IMR-90 (cell line): ENCODE measurements around the gene SEC16A. TPM values are rescaled to one million over a fixed set of nuclear protein-coding genes. Genes with fewer than 3 reads are reported as not detected.

ENCODE experiments used
- ATAC-seq: fragments of 200-7000 bp; cut with Tn5 transposase; 2 replicates; pipeline ENCODE4 v1.9.1; 2020; ENCODE audit warnings: low read depth, mild to moderate bottlenecking, moderate library complexity
- BruUV-seq: library from RNA; stranded (reverse); fragments of 400-500 nt; replicated peaks from 2 replicates; lab custom pipeline; 2021; lab: Mats Ljungman, UMichigan
- CTCF ChIA-PET: fragments of 300-600 bp; formaldehyde crosslinking; extraction: SDS; loops from one replicate; lab custom pipeline; 2021; ENCODE audit warnings: antibody characterized with exemption; lab: Yijun Ruan, JAX
- POLR2A ChIA-PET: fragments of 300-600 bp; sonication (Branson Sonifier 250); formaldehyde crosslinking; loops from one replicate; lab custom pipeline; 2022; ENCODE audit warnings: antibody characterized with exemption; ENCODE audit not compliant: unreplicated experiment; lab: Charles Lee
- DNase-seq: peaks from one replicate; pipeline ENCODE4 v3.0.0; 2013
- H2AFZ ChIP-seq: replicated peaks from 2 replicates; pipeline ENCODE3; 2013; ENCODE audit warnings: low read length, mild to moderate bottlenecking; ENCODE audit not compliant: poor library complexity
- H2AK5ac ChIP-seq: 2 replicates; pipeline ENCODE4 v1.6.1; 2013; ENCODE audit warnings: low read depth, low read length, inconsistent platforms
- H2AK9ac ChIP-seq: replicated peaks from 2 replicates; pipeline ENCODE3; 2013; ENCODE audit warnings: mild to moderate bottlenecking, low read depth, low read length, moderate library complexity; ENCODE audit not compliant: poor library complexity
- H2BK120ac ChIP-seq: 2 replicates; pipeline ENCODE4 v1.6.1; 2013; ENCODE audit warnings: low read depth, low read length, inconsistent platforms
- H2BK15ac ChIP-seq: 3 replicates; pipeline ENCODE4 v1.6.1; 2013; ENCODE audit warnings: low read depth, low read length, inconsistent platforms
- H2BK20ac ChIP-seq: 2 replicates; pipeline ENCODE4 v1.6.1; 2013; ENCODE audit warnings: low read depth, mild to moderate bottlenecking, inconsistent platforms, low read length, moderate library complexity
- H2BK5ac ChIP-seq: 2 replicates; pipeline ENCODE4 v1.6.1; 2013; ENCODE audit warnings: mild to moderate bottlenecking, low read depth, low read length, inconsistent platforms; ENCODE audit not compliant: poor library complexity, severe bottlenecking
- H3K14ac ChIP-seq: replicated peaks from 2 replicates; pipeline ENCODE4 v1.6.1; 2013; ENCODE audit warnings: low read depth, low read length, inconsistent platforms
- H3K18ac ChIP-seq: 2 replicates; pipeline ENCODE4 v1.6.1; 2013; ENCODE audit warnings: low read depth, low read length, control low read depth
- H3K23ac ChIP-seq: 2 replicates; pipeline ENCODE4 v1.6.1; 2013; ENCODE audit warnings: low read depth, low read length, inconsistent platforms
- H3K27ac ChIP-seq: 2 replicates; pipeline ENCODE4 v1.5.1; 2013; ENCODE audit warnings: mild to moderate bottlenecking, control low read depth, low read length; ENCODE audit not compliant: insufficient read depth
- H3K27me3 ChIP-seq: 2 replicates; pipeline ENCODE4 v1.6.1; 2013; ENCODE audit warnings: low read length; ENCODE audit not compliant: control insufficient read depth, insufficient read depth
- H3K36me3 ChIP-seq: 2 replicates; pipeline ENCODE4 v1.6.1; 2013; ENCODE audit warnings: low read length, mixed read lengths; ENCODE audit not compliant: control insufficient read depth, insufficient read depth
- H3K4ac ChIP-seq: 2 replicates; pipeline ENCODE4 v1.6.1; 2013; ENCODE audit warnings: low read depth, low read length, inconsistent platforms
- H3K4me1 ChIP-seq: 2 replicates; pipeline ENCODE4 v1.6.1; 2013; ENCODE audit warnings: low read length, mixed read lengths; ENCODE audit not compliant: control insufficient read depth, insufficient read depth
- H3K4me2 ChIP-seq: 2 replicates; pipeline ENCODE4 v1.6.1; 2013; ENCODE audit warnings: low read depth, mild to moderate bottlenecking, control low read depth, low read length, moderate library complexity
- H3K4me3 ChIP-seq: 2 replicates; pipeline ENCODE4 v1.5.1; 2013; ENCODE audit warnings: low read depth, mild to moderate bottlenecking, control low read depth, low read length, moderate library complexity; ENCODE audit not compliant: insufficient read depth
- H3K56ac ChIP-seq: 2 replicates; pipeline ENCODE4 v1.6.1; 2013; ENCODE audit warnings: low read length, inconsistent platforms; ENCODE audit not compliant: insufficient read depth; ENCODE audit errors: extremely low read depth
- H3K79me1 ChIP-seq, 2 experiments: 2 replicates each; pipeline ENCODE4 v1.6.1; 2013; ENCODE audit warnings: low read length in 2 of 2, inconsistent platforms in 1 of 2, low read depth in 1 of 2
- H3K9ac ChIP-seq: 2 replicates; pipeline ENCODE4 v1.6.1; 2013; ENCODE audit warnings: low read depth, low read length, control low read depth
- H3K9me1 ChIP-seq: 2 replicates; pipeline ENCODE4 v1.6.1; 2013; ENCODE audit warnings: low read length, inconsistent platforms; ENCODE audit not compliant: insufficient read depth
- H3K9me3 ChIP-seq: 2 replicates; pipeline ENCODE4 v1.6.1; 2013; ENCODE audit warnings: low read length; ENCODE audit not compliant: control insufficient read depth, insufficient read depth
- H4K20me1 ChIP-seq: 2 replicates; pipeline ENCODE4 v1.6.1; 2013; ENCODE audit warnings: low read length, inconsistent platforms; ENCODE audit not compliant: insufficient read depth
- H4K5ac ChIP-seq: 2 replicates; pipeline ENCODE4 v1.6.1; 2013; ENCODE audit warnings: mild to moderate bottlenecking, low read depth, low read length, control low read depth
- H4K8ac ChIP-seq, 2 experiments: 2 replicates each; pipeline ENCODE4 v1.6.1; 2013; ENCODE audit warnings: low read depth in 2 of 2, low read length in 2 of 2, control low read depth in 1 of 2, inconsistent platforms in 1 of 2
- H4K91ac ChIP-seq: 2 replicates; pipeline ENCODE4 v1.6.1; 2013; ENCODE audit warnings: low read depth, low read length, inconsistent platforms; ENCODE audit not compliant: insufficient read depth
- CEBPB ChIP-seq: IDR thresholded peaks from 2 replicates; pipeline ENCODE4 v1.6.1; 2012; ENCODE audit warnings: low read depth, low read length, improper control_type of control experiment
- CHD1 ChIP-seq: IDR thresholded peaks from 2 replicates; pipeline ENCODE4 v1.6.1; 2012; ENCODE audit warnings: low read depth, low read length, improper control_type of control experiment
- CTCF ChIP-seq: conservative IDR thresholded peaks from 2 replicates; pipeline ENCODE4 v1.5.1; 2012; ENCODE audit warnings: mild to moderate bottlenecking, low read depth, low read length, improper control_type of control experiment
- ELK1 ChIP-seq: fragments of 150-350 bp; IDR thresholded peaks from 2 replicates; pipeline ENCODE4 v1.6.1; 2016; ENCODE audit warnings: low read depth, mild to moderate bottlenecking, low read length, moderate library complexity, borderline replicate concordance
- FOS ChIP-seq: fragments of 150-350 bp; IDR thresholded peaks from 2 replicates; pipeline ENCODE4 v1.6.1; 2016; ENCODE audit warnings: low read depth, low read length
- MAFK ChIP-seq: IDR thresholded peaks from 2 replicates; pipeline ENCODE4 v1.6.1; 2012; ENCODE audit warnings: low read depth, low read length, improper control_type of control experiment
- MAZ ChIP-seq: IDR thresholded peaks from 2 replicates; pipeline ENCODE4 v1.6.1; 2012; ENCODE audit warnings: low read depth, mild to moderate bottlenecking, low read length, improper control_type of control experiment, moderate library complexity, borderline replicate concordance
- NFE2L2 ChIP-seq: fragments of 150-350 bp; IDR thresholded peaks from 2 replicates; pipeline ENCODE4 v1.6.1; 2016; ENCODE audit warnings: low read depth, mild to moderate bottlenecking, low read length
- POLR2A ChIP-seq: IDR thresholded peaks from 2 replicates; pipeline ENCODE4 v1.6.1; 2012; ENCODE audit warnings: mild to moderate bottlenecking, low read depth, low read length
- RAD21 ChIP-seq: IDR thresholded peaks from 2 replicates; pipeline ENCODE4 v1.6.1; 2012; ENCODE audit warnings: low read length, improper control_type of control experiment
- RCOR1 ChIP-seq: IDR thresholded peaks from 2 replicates; pipeline ENCODE4 v1.6.1; 2012; ENCODE audit warnings: mild to moderate bottlenecking, low read length, improper control_type of control experiment; ENCODE audit not compliant: insufficient replicate concordance
- WGBS, 2 experiments: methylation state at CpG; one replicate each; pipeline versions ENCODE4 v1.1.5 to v1.1.7; 2013; ENCODE audit warnings: missing lambda C conversion rate in 2 of 2; ENCODE audit not compliant: insufficient read length in 1 of 2; ENCODE audit errors: extremely low coverage in 2 of 2; 5-methylcytosine and 5-hydroxymethylcytosine counted together
- dilution Hi-C: fragments of 300-500 bp; cut with HindIII; formaldehyde crosslinking; loops from one replicate; pipeline ENCODE4 v1.14.3; 2018; ENCODE audit warnings: low sequenced_read_pairs; ENCODE audit not compliant: unreplicated experiment
- in situ Hi-C: fragments of 300-500 bp; cut with MboI; formaldehyde crosslinking; loops from 3 replicates; pipeline ENCODE4 v1.14.3; 2019; ENCODE audit warnings: low sequenced_read_pairs, inconsistent platforms, mixed read lengths
- intact Hi-C: fragments of 100-400 bp; cut with micrococcal nuclease; formaldehyde crosslinking; loops from 2 replicates; pipeline ENCODE4 v1.10.0; 2022
- polyA plus RNA-seq, 3 experiments: library from polyadenylated mRNA; depleted of rRNA; stranded (reverse); fragments of >200 nt; gene quantifications; 2 replicates each; pipeline ENCODE4 v1.2.3, GENCODE V29; 2012; ENCODE audit warnings: low replicate concordance in 1 of 3
- total RNA-seq: library from RNA; depleted of rRNA; stranded (reverse); fragments of >200 nt; gene quantifications from 2 replicates; pipeline ENCODE4 v1.2.3, GENCODE V29; 2012
- TF ChIP-seq, protein P1 (sequence below): fragments of 150-350 bp; IDR thresholded peaks from 2 replicates; pipeline ENCODE4 v1.6.1; 2017; ENCODE audit warnings: mild to moderate bottlenecking, antibody characterized with exemption, low read length, low read depth

The SEC16A gene
- total and polyA plus RNA-seq, 2 of the 4 experiments (the other 2 are of a cell fraction): 12.2 to 48.1 TPM

DNA sequence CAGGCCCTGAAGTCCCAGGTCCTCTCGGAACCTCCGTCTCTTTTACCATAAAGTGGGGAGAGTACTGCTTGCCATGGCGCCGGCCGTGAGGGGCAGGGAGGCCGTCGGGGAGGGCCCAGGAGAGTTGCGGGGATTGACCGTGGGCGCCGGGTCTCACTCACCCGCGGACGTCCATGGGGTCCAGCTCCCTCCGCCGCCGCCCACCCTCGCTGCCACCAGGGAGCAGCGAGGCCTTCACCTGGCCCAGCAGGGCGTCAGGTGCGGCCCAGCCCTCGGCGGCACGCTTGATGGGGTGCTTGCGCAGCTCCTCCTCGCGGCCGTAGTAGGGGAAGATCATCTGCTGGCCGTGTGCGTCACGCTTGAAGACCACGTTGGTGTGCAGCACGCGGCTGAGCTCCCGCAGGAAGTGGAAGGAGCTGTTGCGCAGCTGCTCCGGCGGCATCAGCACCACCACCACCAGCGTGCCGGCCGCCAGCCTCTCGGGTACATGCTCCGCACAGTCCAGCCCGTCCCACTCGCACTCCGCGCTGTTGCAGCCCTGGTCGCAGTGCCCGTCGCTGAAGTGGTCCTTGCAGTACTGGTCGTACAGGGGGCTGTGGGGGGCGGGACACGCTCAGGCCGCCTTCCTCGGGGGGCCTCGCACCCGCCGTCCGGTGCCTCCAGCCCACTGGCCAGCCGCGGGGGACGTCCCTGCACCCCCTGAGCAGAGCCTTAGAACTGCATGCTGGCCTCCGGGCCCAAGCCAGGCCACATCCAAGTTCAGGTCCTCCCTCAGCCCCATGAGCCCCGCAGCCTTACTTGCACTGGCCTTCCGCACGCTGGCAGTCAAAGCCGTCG, 21.9 kb upstream of the SEC16A start (continued):
- no peak for TF ChIP-seq RAD21

- H2AFZ ChIP-seq: no peak overlapping the region
- H3K14ac ChIP-seq: no peak overlapping the region
- no peak overlapping the region for H2BK5ac ChIP-seq
- no TSS peak for BruUV-seq
- H2AK9ac ChIP-seq: no peak overlapping the region
- no peaks in the 10 kb centered on the region for H3K4me1 ChIP-seq
- H3K27ac ChIP-seq: no peak overlapping the region
- no peak overlapping the region for H3K4me3 ChIP-seq
- no peak overlapping the region for H2AK5ac ChIP-seq
- H3K9me1 ChIP-seq: no peaks in the 10 kb centered on the region
- no peak overlapping the region for H2BK120ac ChIP-seq
- ChIA-PET CTCF (interaction anchor here (0.6 to 1.1 kb wide), 2 partner anchors 15 to 134 kb away, joined by 3 to 8 read pairs; no protein-coding TSS in a partner anchor), POLR2A (no interaction called here)
- H3K23ac ChIP-seq: no peak overlapping the region
- in situ Hi-C loops (no loop called here), dilution Hi-C loops (no loop called here), intact Hi-C loops (no loop called here)
- H3K9me3 ChIP-seq: no peaks in the 10 kb centered on the region
- no peaks in the 10 kb centered on the region for H3K79me1 ChIP-seq
- no peak overlapping the region for H2BK15ac ChIP-seq
- no peak for DNase-seq
- H3K36me3 ChIP-seq: peaks cover 80% of the 10 kb centered on the region
- WGBS, 2 experiments: 97% methylated on average over 12 of the region's 33 CpGs; no CpG with 5 or more reads in 1 of the 2 experiments
- H3K4ac ChIP-seq: no peak overlapping the region
- no peak overlapping the region for H2BK20ac ChIP-seq
- H3K4me2 ChIP-seq: no peak overlapping the region
- no peak overlapping the region for H4K91ac ChIP-seq
- H3K18ac ChIP-seq: no peak overlapping the region
- no peak overlapping the region for H3K56ac ChIP-seq
- no peaks in the 10 kb centered on the region for H3K27me3 ChIP-seq
- no peak for ATAC-seq
- H4K8ac ChIP-seq: no peak overlapping the region
- H4K5ac ChIP-seq: no peak overlapping the region
- no peak overlapping the region for H3K9ac ChIP-seq
- H4K20me1 ChIP-seq: no peaks in the 10 kb centered on the region
- TF ChIP-seq, protein P1, sequence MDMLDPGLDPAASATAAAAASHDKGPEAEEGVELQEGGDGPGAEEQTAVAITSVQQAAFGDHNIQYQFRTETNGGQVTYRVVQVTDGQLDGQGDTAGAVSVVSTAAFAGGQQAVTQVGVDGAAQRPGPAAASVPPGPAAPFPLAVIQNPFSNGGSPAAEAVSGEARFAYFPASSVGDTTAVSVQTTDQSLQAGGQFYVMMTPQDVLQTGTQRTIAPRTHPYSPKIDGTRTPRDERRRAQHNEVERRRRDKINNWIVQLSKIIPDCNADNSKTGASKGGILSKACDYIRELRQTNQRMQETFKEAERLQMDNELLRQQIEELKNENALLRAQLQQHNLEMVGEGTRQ: no peak
- TF ChIP-seq RCOR1 (no peak), NFE2L2 (no peak), CHD1 (no peak), CTCF (no peak), MAFK (no peak), POLR2A (no peak), MAZ (no peak), CEBPB (no peak), ELK1 (no peak), FOS (no peak)
Measured at GRCh38 chr9:136502940-136503550, 20.2 kb upstream of the SEC16A start.
